B cell (primary cell): ENCODE data around the gene ZDHHC18.

ENCODE experiments used
- EZH2 ChIP-seq: IDR thresholded peaks from 2 replicates; pipeline ENCODE4 v1.6.1; 2012; ENCODE audit warnings: borderline replicate concordance, low read depth, mild to moderate bottlenecking, moderate library complexity, low read length; ENCODE audit not compliant: insufficient read depth, poor library complexity, severe bottlenecking
- TF ChIP-seq, protein P1 (sequence below): fragments of 200-600 bp; IDR thresholded peaks from one replicate; pipeline ENCODE4 v1.8.0; 2022; ENCODE audit warnings: antibody characterized with exemption, mild to moderate bottlenecking

GRCh38 chr1:26838474-26839338 lies 12.2 kb downstream of the ZDHHC18 start:
- TF ChIP-seq, protein P1, sequence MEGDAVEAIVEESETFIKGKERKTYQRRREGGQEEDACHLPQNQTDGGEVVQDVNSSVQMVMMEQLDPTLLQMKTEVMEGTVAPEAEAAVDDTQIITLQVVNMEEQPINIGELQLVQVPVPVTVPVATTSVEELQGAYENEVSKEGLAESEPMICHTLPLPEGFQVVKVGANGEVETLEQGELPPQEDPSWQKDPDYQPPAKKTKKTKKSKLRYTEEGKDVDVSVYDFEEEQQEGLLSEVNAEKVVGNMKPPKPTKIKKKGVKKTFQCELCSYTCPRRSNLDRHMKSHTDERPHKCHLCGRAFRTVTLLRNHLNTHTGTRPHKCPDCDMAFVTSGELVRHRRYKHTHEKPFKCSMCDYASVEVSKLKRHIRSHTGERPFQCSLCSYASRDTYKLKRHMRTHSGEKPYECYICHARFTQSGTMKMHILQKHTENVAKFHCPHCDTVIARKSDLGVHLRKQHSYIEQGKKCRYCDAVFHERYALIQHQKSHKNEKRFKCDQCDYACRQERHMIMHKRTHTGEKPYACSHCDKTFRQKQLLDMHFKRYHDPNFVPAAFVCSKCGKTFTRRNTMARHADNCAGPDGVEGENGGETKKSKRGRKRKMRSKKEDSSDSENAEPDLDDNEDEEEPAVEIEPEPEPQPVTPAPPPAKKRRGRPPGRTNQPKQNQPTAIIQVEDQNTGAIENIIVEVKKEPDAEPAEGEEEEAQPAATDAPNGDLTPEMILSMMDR, result no peak
- no peak for TF ChIP-seq EZH2
